ENCODE data around the gene TMEM163. TPM values are rescaled to one million over a fixed set of nuclear protein-coding genes. Genes with fewer than 3 reads are reported as not detected.

Gene TMEM163
- total and polyA plus RNA-seq, 2 of the 13 experiments (the other 11 are each of a cell fraction or from before 2014, with no cell fraction given): 0.05 TPM; not detected in 1

GRCh38 chr2:134432435-134432883 is 286.3 kb downstream of the TMEM163 start (continued):
- TF ChIP-seq ZBTB49 (CRISPR knock-in tag; IDR thresholded peaks at IDR 0.05; ENCODE audit: borderline replicate concordance): no peak
- TF ChIP-seq ZNF609 (CRISPR knock-in tag; IDR thresholded peaks at IDR 0.05; ENCODE audit: borderline replicate concordance): no peak; the same call in 1 of the 2 replicates
- TF ChIP-seq PBX2 (CRISPR knock-in tag; IDR thresholded peaks at IDR 0.05): peak; percentile 50
- peak; percentile 97 for TF ChIP-seq ZNF614 (CRISPR knock-in tag; IDR thresholded peaks at IDR 0.05; ENCODE audit: borderline replicate concordance)
- TF ChIP-seq IKZF4 (CRISPR knock-in tag; IDR thresholded peaks at IDR 0.05; ENCODE audit: borderline replicate concordance, low read depth, not compliant biosample characterization): no peak
- 0 out of 2 replicates have a peak, but pooled peaks have one; percentile 73 for TF ChIP-seq ZNF510 (CRISPR knock-in tag; IDR thresholded peaks at IDR 0.05; ENCODE audit: low read depth)
- no peak for TF ChIP-seq ZNF572 (CRISPR knock-in tag; IDR thresholded peaks at IDR 0.05)
- no peak for TF ChIP-seq ZNF407 (CRISPR knock-in tag; IDR thresholded peaks at IDR 0.05; ENCODE audit: not compliant biosample characterization)
- TF ChIP-seq YEATS2 (CRISPR knock-in tag; IDR thresholded peaks at IDR 0.05; ENCODE audit: borderline replicate concordance): peak; percentile 51; the same call in 1 of the 2 replicates
- no peak for TF ChIP-seq NFKB2 (CRISPR knock-in tag; IDR thresholded peaks at IDR 0.05; ENCODE audit: borderline replicate concordance)
- TF ChIP-seq KDM3A (CRISPR knock-in tag; IDR thresholded peaks at IDR 0.05; ENCODE audit: low read depth): peak; percentile 92

Data from HepG2 (cell line).